G401 (cell line): ENCODE measurements around the gene DNAJC27. TPM values are rescaled to one million over a fixed set of nuclear protein-coding genes. Genes with fewer than 3 reads are reported as not detected.
A peak's percentile ranks its signal among the peaks of the same experiment; 100 is the strongest.

Experiments
- DNase-seq: peaks from one replicate; pipeline ENCODE4 v3.0.0-alpha.2; 2015; ENCODE audit warnings: low spot score
- in situ Hi-C: cut with HindIII; loops from 2 replicates; pipeline ENCODE4 v1.10.0; 2016; ENCODE audit warnings: low sequenced_read_pairs, mixed read lengths
- total RNA-seq: library from RNA; depleted of rRNA; stranded (reverse); fragments of >200 nt; shearing (Covaris generic); gene quantifications from 2 replicates; pipeline ENCODE4 v1.2.3, GENCODE V29; 2014; rRNA removed

The DNAJC27 gene
- total RNA-seq, 1 experiment from 2014 or later = 6.5 TPM

DNA sequence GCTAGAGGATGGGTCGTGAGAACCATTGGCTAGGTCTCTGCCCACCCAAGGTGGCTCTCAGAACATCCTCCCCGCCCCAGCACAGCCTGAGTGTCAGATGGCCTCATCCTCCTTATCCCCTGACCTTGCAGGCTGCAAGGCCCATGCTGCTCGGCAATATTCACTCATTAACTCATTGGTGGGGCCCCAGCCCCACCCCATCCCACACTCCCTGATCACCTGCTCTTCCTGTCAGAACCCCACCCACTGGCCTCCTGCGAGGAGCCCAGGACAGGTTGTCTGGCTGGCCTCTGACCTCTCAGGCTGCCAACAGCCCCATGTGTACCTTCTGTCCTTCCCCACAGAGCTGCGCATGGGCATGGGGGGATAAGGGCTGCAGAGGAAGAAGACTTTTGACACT lies 57.0 kb downstream of the DNAJC27 start:
- in situ Hi-C loops = no loop called here

DNA sequence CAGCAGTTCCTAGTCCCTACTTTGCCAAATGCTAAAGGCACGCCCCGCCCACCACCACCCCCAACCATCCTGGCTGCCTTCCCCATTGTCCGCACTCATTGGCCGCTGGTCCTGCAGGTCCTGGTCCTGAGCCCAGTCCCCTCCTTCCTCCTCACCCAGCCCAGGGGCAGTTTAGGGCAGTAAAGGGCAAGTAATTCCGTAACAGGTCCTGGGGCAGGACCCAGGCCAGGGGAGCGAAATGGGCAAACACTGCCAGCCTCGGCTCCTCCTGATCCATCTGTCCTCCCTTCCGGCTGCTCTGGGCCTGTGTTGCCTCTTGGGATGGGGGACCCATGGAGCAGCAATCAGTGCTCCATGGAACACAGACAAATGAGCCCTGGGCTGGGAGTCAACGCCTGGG lies 57.8 kb downstream of the DNAJC27 start:
- DNase-seq = peak; percentile 23
- in situ Hi-C loops = no loop called here

More for the DNA sequence above, 57.0 kb downstream of the DNAJC27 start:
- DNase-seq = no peak

DNA sequence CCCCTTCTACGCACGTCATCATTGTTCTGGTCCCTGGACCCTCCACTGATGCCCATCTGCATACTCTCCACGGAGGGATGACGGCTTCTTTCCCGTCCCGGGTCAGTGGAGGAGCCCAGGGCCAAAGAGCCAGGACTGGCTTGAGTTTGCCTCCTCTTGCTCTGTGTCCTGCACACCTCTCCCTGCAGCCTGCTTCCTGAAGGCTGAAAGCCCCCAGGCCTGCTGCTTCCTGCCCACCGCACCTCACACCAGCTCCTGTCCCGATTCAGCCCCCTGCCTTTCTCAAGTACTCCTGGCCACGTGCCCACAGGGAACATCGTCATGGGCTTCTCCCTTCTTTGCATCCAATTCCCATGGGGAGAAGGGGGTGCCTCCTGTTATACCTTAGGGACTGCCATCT lies 58.8 kb downstream of the DNAJC27 start:
- DNase-seq = no peak

DNA sequence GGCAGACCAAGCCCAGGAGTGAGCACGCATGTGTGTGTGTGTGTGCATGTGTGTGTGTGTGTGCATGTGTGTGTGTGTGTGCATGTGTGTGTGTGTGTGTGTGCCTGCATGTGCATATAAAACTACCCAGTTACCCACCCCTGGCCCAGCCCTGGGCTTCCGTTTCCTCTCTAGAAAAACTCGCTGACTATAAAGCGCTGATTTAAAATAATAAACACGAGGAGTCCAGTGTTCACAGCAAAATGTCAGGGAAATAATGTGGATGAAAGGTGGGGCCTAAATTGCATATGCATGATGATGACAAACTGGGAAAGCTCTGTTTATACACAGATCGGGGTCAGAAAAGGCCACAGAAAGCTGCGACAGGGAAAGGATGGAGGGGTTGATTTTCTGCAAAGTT lies 59.2 kb downstream of the DNAJC27 start:
- in situ Hi-C loops = no loop called here
- no peak for DNase-seq

More for the DNA sequence above, 58.8 kb downstream of the DNAJC27 start:
- in situ Hi-C loops = no loop called here

DNA sequence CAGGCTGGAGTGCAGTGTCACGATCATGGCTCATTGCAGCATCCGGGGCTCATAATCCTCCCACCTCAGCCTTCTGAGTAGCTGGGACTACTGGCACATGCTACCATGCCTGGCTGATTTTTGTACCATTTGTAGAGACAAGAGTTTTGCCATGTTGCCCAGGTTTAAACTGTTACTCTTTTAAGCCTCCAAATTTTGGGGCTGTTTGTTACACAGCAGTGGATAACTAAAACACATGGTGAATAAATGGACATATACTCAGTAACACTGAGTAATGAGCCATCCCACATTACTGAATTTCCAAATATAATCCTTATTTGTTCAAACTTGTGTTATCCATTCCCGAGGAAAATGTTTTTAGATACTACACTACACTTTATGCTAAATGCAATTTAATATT lies 61.5 kb downstream of the DNAJC27 start:
- in situ Hi-C loops = no loop called here

DNA sequence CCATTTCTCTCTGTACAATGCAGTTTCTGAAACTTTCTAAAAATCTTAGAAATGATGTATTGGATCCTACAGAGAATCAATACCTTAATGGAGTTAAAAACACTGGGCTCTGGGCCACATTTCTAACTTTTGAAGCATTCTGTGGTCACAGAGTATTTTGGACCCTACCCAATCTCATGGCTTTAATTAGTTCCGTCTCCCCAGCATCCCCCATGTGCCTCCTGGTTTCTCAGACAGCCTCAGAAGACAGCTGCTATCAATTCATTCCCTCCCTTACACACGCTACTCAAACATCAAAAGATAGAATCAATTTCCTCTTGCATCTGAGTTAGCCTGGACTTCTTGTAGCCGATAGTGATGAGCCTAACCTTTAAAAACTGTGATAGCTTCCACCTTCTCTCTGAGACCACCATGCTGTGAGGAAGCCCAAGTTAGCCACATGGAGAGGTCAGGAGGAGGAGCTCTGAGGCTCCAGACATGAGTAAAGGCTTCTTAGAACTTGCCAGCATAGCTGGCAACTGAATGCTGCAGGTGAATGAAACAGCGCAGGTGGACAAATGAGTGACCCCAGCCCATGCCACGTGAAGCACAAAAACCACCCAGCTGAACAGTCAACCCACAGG lies 62.1 kb downstream of the DNAJC27 start:
- in situ Hi-C loops = no loop called here
- no peak for DNase-seq

More for the DNA sequence above, 61.5 kb downstream of the DNAJC27 start:
- DNase-seq = no peak

DNA sequence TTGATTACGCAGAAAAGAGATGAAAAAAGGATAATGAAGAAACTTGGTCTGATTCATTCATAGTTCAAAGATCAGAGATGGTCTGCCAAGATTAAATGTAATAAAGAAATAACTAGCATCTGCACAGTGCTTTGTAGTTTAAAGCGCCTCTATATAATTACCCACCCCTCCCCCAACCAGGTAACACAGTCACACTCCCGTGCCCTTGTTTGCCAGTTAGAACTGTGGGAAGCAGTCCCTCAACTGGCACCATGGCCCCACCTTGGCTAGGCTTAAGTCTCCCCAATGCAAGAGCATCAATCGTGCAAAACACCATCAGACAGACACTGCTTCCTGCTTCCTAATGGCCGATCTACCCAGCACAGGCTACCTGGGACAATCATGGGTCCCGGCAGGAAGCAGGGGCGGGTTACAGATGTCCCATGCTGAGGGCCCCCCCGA lies 63.3 kb downstream of the DNAJC27 start:
- in situ Hi-C loops = no loop called here
- no peak for DNase-seq

DNA sequence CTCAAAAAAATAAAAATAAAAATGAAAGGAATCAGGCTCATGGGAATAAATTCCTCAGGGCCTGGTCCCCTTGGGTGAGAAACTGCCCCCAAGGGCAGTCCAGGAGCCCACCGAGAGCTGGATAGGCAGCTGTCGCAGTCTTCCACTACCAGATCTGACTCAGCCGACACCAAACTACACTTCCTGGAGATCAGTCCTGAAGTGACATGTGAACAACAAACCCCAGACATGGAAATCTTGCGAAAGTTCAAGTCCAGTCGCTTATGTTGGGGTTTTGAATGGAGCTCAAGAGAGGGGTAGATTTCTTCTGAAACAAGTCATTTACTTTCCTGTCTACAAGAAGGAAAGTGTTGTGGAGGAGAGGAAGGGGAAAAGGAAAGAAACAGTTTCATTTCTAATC lies 64.6 kb downstream of the DNAJC27 start:
- no peak for DNase-seq
- in situ Hi-C loops = no loop called here

DNA sequence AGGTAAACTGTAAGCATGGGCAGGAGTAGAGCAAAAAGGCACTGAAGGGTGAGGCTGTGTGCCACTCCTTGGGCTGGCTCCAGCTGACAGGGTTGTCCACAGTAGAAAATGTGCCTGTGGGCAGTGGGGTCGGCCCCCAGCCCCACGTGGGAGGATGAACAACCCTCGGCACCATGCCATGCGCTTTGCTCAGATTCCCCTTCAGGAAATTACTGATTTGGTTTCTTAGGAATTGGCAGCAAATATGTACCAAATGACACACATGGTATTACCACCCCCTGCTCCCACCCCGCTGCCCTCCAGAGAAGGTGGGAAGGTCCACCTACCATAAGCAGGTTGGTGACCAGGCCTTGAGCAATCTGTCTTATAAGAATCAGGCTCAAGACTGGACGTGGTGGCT lies 65.3 kb downstream of the DNAJC27 start:
- DNase-seq = no peak
- in situ Hi-C loops = no loop called here

DNA sequence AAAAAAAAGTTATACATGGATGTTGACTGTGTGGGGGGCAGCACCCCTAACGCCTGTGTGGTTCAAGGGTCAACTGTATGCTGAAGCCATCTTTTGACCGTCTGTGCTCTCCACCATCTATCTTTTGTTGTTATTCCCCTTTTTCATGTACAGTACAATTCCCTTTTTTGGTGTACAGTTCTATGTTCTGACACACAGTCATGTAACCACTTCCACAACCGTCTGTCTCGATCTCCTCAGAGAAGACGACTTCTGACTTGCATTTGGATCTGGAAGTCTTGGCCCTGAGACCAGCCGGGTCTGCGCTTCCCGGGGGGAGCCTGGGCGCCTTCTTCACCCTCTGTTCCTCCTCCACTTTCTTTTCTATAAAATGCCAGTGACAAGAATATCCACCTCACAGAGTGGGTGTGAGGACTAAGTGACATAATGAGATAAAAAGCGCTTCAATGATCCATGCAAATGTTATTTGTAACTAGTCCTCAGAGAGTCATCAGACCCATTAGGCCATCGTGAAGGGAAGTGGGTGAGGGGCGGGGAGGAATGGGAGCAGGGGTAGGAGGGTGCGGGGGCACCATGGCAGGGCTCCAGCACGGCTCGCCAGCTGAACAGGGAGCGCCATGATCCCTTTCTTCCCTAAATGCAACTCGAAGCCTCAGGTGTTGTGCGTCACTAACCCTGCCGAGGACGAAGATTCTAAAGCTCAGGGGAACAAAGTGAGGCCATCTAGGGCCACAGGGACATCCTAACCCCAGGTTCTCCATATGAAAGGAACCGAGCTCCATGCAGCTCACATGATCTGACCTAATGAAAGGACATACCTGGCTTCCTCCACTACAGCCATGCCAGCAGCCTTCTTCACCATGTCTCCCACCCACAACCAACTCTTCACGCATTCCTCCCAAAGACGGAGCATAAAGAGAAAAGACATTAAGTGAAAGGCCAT lies 68.3 kb downstream of the DNAJC27 start:
- no peak for DNase-seq
- in situ Hi-C loops = no loop called here

DNA sequence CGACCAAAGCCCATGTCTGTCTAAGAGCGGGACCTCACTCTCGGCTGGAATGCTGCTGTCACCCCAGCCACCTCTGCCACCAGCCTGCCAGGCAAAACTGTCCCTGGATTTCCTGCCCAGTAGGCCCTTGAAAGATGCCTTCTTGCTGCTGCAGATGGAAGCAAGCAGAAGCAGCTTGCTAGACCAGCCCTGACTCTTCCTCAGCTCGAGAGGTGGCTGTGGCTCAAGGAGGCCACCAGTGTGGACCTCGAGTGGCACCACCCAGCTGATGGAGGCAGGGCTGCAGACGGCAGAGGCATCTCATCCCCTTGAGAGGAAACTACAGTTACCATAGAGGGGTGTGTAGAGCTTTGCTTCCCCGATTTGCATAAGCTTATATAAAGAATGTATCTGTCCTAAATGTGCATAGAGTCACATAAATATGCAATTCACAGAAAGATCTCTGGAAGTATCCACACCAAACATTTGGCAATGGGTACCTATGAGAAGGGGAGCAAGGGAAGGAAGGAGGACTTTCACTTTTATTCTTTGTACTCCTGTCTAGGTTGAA lies 72.3 kb downstream of the DNAJC27 start:
- in situ Hi-C loops = no loop called here
- no peak for DNase-seq

DNA sequence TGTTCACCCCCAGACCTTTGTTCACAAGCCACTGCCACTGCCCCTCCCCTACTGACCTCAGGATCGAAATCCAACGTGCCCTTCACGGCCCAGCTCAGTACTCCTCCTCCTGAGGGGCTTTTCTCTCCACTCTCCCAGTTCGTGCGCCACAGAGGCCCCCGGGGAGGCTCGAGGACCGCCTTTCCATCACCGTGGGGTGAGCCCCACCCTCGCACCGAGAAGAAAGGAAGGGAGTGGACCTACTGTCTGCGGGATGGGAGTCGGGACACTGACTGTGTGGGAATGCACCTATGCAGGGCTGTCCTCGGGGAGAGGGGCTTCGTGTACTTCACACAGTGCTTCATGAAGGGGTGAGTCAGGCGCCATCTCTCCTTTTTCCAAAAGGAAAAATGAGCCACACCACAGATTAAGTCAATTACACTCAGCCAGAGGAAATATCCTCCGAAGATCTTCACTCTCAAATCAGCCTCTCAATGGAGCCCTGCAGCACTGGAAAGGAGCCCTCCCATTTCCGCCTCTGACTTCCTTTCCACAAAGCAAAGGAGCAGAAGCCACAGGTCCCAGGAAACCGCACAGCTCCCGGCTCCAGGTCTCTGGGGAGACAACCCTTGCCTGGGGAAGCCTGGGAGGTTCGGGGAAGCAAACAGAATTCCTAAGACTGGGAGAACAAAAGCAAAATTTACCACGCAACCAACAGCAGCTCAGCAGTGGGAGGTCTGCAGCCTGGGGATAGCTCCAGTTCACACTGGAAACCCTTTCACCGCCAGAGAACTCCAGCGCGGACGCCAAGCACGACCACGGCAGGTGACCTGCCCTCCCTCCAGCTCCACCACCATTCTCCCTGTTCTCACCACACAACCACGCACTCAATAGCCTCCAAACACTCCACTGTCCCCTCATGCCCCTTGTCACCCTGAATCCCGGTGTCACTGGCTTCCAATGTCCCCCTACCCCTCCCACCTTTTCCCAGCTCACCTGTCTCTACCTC lies 73.3 kb downstream of the DNAJC27 start:
- DNase-seq = no peak
- in situ Hi-C loops = no loop called here

DNA sequence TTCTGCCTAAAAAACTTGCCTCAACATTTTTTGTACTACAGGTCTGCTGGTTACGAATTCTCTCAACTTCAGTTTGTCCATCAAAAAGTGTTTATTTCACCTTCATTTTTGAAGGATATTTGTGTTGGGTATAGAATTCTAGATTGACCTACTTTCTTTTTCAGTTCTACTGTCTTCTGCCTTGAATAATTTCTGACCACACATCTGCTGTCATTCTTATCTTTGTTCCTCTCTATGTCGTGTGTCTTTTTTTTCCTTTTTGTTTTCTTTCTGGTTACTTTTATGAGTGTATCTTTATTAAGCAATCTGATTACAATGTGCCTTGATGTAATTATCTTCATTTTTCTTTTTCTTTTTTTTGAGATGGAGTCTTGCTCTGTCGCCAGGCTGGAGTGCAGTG lies 77.0 kb downstream of the DNAJC27 start:
- in situ Hi-C loops = no loop called here
- no peak for DNase-seq

DNA sequence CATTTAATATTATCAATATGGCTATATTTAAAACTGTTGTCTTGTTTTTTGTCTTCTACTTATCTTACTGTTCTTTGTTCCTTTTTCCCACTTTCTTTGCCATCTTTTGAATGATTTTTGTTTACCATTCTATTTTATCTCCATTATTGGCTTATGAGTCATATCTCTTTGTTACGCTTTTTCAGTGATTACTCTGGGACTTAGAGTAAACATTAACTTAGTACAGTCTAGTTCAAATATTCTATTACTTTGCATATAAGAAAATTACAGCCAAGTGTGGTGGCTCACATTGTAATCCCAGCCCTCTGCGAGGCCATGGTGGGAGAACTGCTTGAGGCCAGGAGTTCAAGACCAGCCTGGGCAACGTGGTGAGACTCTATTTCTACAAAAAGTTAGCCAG lies 77.8 kb downstream of the DNAJC27 start:
- no peak for DNase-seq
- in situ Hi-C loops = no loop called here

Other genes with a start within 250 kb of the DNAJC27 start
- 53.8 and 74.2 TPM in 2 replicates for gene PTRHD1, start 178.6 kb downstream of the DNAJC27 start, total RNA-seq
- gene CENPO, start 178.5 kb downstream of the DNAJC27 start, total RNA-seq = 25.7 and 29.5 TPM in 2 replicates
- gene ADCY3, start 51.7 kb downstream of the DNAJC27 start, total RNA-seq = 20.4 and 22.3 TPM in 2 replicates
- 0.18 and 0.37 TPM in 2 replicates for gene EFR3B, start 70.1 kb upstream of the DNAJC27 start, total RNA-seq
- gene POMC, start 196.6 kb upstream of the DNAJC27 start, total RNA-seq = not detected in 2 replicates